HG03139 (cell line): ENCODE measurements around the gene HPCAL4.

ENCODE experiments used
- ATAC-seq: cut with Tn5 transposase; IDR thresholded peaks from one replicate; pipeline ENCODE4 v1.9.1; 2021; ENCODE audit not compliant: unreplicated experiment

The HPCAL4 gene

DNA sequence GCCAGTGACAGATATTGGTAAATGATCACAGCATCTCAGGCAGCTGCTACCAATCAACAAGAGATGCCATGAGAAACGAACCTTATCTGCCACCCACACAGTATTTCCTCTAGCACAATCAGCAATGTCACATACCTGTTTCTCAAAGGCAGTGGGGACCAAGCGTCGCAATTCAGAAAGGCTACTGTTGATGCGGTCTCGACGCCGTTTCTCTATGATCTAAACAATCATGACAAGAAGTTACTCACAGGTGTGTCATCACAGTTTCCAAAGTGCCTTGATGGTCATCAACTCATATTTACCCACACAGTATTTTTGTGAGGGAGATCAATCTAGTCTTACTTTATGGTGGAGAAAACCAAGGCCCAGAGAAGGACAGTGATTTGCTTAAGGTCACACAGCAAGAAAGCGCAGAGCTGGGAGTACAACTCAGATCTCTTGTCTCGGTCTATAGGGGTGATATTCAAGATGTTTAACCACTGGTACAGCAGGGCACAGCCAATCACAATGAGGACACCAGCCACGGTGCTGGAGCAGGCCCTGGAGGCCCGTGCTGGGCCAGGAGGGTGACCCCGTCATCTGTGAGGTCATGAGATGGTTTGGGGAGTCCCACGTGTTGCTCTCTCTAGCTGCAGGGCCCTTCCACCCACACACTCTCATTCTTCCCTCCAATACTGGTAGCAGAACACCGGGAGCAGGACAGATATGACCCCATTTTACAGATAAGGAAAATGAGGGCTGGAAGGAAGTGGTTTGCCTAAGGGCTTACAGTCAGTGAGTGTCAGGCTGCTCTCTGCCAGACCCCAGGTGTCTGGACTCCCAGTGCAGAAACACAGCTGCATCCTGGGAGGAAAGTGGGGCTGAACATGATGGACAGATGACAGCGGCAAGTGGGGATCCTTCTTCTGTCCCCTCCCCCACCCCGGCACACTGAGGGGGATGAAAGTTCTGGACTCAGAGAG is 59.6 kb downstream of the HPCAL4 start:
- no peak for ATAC-seq

DNA sequence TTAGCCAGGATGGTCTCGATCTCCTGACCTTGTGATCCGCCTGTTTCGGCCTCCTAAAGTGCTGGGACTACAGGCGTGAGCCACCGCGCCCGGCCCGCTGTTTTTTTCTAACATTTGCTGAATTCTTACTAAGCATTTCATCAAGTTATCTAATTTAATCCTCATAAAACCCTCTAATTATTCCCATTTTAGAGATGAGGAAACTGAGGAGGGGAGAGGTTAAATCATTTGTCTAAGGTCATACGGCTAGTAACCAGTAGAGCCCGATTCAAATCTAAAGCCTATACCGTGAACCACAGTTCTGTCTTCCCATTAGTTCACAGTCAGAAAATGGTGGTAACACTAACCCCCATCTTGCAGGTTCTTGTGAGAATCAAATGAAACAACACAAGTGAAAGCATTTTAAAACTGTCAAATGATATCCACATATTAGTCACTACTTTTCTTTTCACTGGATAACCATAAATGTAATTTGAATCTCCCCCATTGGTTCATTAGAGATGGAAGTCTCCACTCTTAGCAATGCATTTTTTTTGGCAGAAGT is 62.4 kb downstream of the HPCAL4 start:
- no peak for ATAC-seq
